Caki2 (cell line): ENCODE data around the gene RELL1. TPM values are rescaled to one million over a fixed set of nuclear protein-coding genes. Genes with fewer than 3 reads are reported as not detected.
A peak's percentile ranks its signal among the peaks of the same experiment; 100 is the strongest.

ENCODE experiments used
- DNase-seq: peaks from one replicate; pipeline ENCODE4 v3.0.0-alpha.2; 2015; ENCODE audit warnings: low read depth
- in situ Hi-C: cut with HindIII; loops from 2 replicates; pipeline ENCODE4 v1.10.0; 2016; ENCODE audit warnings: low sequenced_read_pairs, low pct_unique_long_range_greater_than_20kb, mixed read lengths
- total RNA-seq: library from RNA; depleted of rRNA; stranded (reverse); fragments of >200 nt; shearing (Covaris generic); gene quantifications from 2 replicates; pipeline ENCODE4 v1.2.3, GENCODE V29; 2014; ENCODE audit warnings: low replicate concordance

Gene RELL1
- total RNA-seq, 1 experiment from 2014 or later, result 57.7 TPM

DNA sequence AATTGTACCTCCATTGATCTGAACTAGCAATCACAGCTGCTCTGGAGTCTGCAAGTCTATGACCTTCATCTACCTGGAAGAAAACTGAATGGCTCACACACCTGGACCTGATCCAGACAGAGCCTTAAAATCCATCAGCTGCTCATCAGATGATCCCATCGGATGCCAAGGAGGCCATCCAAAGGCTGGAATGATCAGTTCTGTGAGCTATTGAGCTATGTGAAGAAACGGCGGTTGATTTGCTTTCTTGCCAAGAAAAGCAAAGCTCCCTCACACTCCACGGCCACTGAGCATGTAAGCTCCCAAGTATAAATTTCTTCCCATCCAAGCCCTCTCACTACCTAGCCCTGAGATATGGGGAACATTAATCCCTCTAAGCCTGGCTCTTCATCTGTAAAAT is 63.1 kb downstream of the RELL1 start:
- in situ Hi-C loops, result no loop called here

DNA sequence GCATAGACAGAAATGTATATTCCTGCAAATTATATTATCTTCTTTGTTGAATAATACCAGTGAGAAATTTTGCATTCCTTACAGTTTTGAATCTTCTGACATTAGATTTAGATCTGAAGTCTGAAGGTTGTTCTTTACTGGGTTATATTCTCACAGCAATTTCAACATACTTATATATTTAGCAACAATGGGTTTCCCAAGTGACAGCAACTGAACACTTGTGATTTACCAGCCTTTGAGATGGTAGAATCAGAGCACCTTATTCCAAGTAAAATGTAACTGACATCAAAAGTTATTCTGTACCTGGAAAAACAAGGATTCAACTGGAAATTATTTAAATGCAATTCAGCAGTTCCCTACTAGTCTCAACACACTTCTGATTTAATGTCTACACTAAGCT is 66.0 kb downstream of the RELL1 start:
- in situ Hi-C loops, result no loop called here
- DNase-seq, result no peak

More for the DNA sequence above, 63.1 kb downstream of the RELL1 start:
- no peak for DNase-seq

DNA sequence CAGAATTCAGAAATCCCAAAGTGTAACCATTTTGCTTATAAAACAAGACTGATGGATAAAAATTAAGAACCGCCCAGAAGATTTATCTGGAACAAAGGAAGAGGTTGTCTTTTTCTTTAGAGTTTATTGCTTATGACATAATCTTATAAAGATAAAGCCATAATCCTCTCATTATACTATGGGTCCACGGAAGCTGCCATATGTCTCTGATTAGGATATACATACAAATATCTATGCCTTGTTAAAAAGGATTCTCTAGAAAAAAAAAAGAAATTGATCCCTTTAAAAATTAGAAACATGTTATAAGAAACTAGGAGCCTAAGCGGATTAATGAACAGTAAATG is 70.5 kb downstream of the RELL1 start:
- DNase-seq, result no peak
- in situ Hi-C loops, result no loop called here

DNA sequence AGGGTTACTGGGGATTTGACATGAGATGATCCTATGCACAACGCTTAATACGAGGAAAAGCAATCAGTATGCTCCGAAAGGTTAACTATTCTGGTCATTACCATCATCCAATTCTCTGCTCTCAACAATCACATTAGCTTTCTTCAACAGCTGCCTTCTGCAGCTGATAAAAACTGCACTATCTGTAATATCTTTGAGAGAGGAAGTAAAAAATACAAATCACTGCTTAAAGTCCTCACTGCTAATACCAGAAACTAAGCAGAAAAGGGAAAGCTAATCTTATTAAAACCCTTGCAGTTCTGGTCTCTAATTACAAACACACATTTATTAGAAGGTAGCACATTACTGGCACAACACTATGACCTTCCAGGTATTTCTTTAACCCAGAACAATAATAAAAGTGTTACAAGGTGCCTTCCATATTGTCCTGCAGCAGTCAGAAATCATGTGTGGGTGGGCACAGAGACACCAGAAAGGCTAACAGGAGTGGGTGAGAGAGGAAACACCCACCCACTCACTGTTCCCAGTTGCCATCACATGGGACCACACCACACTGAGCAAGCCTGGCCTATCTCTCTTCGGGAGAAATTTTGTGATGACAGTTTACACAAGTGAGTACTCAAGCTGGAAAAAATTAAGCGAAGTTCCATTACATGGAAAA is 71.0 kb downstream of the RELL1 start:
- no peak for DNase-seq
- in situ Hi-C loops, result no loop called here

DNA sequence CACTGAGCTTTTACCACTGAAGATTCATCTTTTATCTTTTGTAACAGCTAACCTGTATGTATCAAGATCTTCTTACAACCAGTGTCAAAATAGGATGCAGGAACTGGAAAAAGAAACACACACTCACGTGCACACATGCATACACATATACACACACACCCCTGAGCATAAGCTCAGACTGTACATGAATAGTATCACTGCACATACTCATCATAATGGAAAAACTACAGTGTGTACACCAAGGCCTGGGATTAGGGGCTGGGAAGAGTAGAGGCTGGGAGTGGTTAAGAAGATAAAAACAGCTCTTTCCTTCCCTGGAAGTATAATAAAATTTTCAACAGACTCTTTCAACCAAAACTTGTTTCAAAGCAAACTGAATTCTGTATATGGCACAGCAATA is 73.4 kb downstream of the RELL1 start:
- in situ Hi-C loops, result no loop called here
- DNase-seq, result no peak

DNA sequence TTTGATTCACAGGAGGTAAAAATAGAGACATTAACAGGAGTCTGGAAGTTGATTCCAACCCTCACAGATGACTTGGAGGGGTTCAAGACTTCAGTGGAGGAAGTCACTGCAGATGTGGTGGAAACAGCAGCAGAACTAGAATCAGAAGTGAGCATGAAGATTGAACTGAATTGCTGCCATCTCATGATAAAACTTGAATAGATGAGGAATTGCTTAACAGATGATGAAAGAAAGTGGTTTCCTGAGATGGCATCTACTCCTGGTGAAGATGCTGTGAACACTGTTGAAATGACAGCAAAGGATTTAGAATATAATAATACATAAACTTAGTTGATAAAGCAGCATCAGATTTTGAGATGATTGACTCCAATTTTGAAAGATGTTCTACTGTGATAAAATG is 76.5 kb downstream of the RELL1 start:
- in situ Hi-C loops, result no loop called here
- no peak for DNase-seq

DNA sequence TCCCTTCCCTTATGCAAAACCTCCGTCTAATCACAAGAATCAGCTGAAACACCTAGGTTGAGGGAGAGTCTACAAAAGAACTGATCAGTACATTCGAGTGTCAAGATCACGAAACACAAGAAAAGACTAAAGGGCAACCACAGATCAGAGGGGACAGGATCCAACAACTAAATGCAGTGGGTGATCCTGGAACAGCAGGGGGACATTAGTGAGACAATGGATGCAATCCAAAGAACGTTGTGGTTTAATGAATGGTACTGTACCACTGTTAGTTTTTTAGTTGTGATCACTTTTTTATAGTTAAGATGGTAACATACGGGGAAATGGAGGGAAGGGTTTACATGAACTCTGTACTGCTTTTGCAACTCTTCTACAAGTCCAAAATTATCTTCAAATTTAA is 79.2 kb downstream of the RELL1 start:
- DNase-seq, result no peak
- in situ Hi-C loops, result no loop called here

DNA sequence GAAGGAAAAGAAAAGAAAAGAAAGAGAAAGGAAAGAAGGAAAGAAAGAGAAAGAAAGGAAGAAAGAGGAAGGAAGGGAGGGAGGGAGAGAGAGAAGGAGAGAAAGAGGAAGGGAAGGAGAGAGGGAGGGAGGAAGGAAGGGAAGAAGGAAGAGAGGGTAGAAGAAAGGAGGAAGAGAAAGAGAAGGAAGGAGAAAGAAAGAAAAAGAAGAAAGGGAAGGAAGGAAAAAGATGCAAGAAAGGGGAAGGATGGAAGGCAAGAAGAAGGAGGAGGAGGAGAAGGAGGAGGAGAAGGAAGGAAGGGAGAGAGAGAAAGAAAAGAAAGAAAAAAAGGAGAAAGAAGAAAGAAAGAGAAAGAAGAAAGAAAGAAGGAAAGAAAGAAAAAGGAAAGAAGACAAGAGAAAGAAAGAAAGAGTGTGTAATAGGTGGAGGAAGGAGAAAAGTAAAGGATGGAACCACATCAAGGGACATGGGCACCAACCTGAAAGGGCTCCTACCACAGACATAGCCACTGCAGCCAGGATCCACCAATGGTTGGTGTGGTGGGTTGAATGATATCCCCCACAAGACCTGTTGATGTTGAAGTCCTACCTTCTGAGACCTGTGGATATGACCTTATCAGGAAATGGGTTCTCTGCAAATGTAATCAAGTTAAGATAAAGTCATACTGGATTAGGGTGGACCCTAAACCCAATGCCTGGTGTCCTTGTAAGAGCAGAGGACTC is 80.2 kb downstream of the RELL1 start:
- in situ Hi-C loops, result no loop called here
- no peak for DNase-seq

DNA sequence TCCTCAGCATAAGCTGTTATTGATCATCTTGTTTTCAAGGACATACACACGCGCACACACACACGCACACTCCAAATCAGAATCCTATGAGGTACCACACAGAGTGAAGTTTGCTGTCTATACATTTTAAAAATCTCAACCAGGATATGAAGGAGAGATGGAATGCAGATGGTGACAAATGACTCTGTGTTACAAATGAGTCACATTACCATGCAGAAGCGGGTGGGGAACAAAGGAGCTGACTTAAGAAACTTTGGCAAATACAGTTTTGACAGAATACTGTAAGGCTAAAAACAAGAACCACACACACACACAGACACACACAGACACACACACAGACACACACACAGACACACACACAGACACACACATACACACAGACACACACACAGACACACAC is 81.7 kb downstream of the RELL1 start:
- in situ Hi-C loops, result no loop called here
- DNase-seq, result no peak

DNA sequence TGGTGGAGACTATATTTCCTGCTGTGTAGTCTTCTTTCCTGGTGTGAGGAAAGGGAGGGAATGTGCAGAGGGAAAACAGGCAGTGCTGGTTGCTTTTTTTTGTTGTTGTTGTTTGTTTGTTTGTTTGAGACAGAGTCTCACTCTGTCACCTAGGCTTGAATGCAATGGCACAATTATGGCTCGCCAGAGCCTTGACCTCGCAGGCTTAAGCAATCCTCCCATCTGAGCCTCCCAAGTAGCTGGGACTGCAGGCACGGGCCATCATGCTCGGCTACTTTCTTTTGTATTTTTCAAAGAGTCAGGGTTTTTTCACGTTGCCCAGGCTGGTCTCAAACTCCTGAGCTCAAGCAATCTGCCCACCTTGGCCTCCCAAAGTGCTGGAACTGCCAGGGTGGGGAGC is 82.5 kb downstream of the RELL1 start:
- in situ Hi-C loops, result no loop called here
- DNase-seq, result no peak

DNA sequence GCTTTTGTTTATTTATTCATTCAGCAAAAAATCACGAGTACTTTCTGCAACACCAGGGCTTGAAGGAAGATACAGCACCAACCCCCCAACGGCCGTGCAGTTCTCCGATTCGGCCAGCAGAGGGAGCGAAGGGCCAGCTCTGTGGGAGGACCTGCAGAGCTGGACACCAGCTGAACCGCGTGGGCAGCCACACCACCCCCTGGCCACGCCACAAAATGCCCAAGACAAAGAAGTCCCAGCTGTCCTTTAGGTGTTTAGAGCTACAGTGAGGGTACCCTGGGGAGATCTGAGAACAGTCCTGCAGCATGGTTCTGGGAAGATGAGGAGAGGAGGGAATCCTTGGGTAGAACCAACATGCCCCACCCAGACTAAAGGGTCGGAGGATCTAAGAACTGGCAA is 83.1 kb downstream of the RELL1 start:
- peak; percentile 58 for DNase-seq
- in situ Hi-C loops, result no loop called here

DNA sequence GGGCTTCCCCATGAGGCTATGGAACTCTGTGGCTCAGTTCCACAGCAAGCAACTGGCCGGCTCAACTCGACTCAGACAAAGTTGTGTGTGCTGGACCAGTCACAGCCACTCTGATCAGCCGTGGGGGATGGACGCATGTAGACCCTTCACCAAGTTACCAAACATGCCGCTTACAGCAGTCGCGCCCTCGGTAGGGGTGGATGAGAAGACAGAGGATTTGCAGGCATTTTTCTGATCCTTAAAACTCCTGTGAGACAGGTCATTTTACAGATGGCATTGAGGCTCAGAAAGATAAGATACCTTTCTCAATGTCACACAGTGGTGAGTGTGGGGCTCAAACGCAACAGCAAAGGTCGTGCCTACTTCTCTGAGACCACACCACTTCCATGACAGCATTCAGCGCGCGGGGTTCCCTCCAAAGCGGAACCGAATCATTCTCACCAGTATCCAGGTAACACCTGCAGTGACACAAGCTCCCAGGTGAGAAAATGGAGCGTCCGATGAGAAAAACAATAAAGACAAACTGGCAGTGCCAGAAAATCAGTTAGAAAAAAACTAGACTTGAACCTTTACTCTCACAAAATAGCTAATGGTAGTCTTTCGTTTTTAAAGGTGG is 83.6 kb downstream of the RELL1 start:
- no peak for DNase-seq
- in situ Hi-C loops, result no loop called here

DNA sequence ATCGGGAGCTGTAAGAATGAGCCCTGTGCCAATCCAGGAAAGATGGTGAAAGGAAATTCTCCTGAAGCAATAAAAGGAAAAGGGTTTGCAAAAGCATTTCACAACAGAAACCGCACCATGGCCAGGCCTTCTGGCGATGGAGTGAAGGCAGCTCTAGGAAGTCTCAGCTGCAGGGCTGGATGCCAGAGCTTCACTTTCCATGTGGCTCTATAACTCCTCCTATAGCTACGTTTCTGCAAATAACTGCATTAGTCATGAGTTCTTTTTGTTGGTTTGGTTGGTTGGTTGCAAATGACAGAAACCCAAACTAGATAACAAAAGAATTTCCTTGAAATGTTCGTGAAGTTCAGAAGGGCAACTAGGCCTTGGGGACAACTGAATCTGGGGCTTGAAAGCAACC is 84.6 kb downstream of the RELL1 start:
- DNase-seq, result peak; percentile 34
- in situ Hi-C loops, result no loop called here

DNA sequence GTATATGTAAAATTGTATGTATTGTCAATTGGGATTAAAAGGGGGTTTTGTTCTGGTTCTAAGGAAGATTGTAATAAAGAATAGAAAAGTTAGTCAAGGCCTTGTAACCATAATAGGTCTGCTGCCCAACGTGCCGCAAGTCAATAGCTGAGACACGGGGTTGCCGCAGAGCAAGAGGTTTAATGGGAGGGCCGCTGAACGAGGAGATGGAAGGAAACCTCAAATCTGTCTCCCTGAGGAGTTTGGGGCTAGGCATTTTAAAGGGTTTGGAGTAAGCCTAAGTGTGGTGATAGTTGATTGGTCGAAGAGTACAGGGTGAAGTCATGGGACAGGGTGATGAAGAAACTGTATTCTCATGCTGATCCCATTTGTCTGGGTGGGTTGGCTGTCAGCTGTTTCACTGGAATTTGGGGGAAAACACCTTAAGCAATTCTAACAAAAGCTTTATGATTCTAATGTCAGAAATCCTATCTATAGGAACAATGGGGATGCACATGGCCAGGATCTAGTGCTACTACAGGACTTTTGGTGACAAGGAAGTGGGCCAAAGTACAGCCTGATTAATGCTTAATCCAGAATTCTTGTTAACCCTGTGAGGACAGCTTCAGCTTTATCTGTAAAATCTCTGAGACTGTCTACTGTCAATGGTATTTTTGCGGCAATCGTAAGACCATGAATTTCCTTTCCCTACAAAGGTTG is 86.9 kb downstream of the RELL1 start:
- no peak for DNase-seq
- in situ Hi-C loops, result no loop called here

DNA sequence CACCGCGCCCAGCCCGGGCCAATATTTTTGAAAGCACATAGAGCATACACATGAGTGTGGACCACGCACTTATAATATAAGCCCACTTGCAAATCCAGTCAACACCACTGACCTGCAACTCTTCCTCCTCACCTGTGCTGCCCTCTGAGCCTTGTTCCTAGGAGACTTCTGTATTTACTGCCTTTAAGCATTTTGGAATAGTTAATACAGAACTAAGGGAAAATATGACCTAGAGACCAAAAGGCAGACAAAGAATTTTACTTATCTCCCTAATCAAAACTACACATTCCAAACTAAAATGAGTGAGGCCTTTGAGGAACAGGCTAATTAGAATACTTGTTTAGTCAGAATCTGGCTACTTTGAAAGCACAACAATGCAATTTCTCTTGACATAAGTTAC is 89.1 kb downstream of the RELL1 start:
- in situ Hi-C loops, result no loop called here
- peak; percentile 28 for DNase-seq

DNA sequence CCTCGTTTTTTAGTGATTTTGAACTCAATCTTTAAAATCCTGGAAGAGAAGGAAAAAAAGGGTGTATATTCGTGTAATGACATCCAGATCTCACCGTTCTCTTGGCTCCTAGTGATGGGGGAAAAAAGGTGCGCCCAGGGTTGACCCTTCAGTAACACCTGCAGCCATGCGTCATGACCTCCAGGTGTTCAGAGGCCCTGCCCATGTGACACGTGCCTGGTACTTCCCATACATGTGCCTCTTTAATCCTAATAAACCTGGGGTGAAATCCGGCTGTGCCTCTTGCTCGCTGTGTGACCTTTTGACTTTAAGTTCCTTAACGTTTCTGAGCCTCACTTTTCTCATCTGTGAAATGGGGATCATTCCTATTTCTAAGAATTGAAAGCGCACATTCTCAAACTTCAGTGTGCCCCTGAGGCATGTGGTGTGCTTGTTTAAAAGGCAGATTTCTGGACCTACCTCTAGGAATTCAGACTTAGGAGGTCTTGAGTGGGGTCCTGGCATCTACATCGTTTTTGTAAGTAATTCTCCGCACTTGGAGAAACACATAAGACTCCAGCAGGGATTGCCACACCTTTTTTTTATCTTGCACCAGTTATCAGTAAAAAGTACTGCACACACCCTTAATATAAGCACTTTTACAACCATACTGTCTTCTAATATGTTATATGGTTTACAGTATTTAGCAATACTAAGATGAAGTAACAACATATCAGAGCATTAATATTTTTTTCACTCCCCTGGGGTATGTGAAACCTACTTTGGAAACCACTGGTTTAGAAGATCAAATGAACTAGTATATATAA is 90.1 kb downstream of the RELL1 start:
- DNase-seq, result no peak
- in situ Hi-C loops, result no loop called here

DNA sequence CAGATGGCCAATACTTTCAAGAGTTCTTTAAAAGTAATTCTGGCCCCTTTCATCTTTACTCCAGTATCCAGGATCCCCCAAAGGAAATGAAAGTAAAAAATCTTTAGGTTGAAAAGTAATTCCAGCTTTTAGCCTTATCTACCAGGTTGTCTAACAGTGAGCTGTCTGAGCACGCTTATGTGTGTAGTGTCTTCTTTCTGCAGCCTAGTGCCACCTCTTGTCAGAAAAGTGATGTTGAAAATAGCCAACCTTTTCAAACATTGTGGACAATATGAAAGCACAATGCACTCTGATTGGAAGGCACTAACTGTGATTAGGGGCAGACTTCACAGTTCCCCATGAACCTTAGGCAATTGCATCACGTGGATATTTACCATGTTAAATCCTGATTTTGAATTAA is 92.1 kb downstream of the RELL1 start:
- in situ Hi-C loops, result no loop called here
- no peak for DNase-seq

DNA sequence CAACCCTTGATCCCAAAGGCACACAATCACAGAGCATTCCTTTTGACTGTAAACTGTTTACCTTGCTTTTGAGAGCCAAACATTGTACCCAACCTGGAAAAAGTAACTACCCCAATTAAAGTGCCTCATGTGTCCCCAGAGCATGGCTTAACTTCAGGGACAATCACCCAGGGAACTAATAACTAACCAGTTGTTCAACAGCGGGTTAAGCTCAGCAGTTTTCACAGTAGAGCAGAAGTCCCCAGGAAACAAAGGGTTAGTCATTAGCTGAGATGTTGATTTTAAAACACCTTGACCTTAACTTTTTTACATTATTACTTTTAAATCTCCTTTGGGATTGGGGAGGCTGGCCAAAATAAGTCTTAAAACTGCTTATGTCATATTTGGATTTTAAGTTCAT is 94.8 kb downstream of the RELL1 start:
- in situ Hi-C loops, result no loop called here
- DNase-seq, result no peak

DNA sequence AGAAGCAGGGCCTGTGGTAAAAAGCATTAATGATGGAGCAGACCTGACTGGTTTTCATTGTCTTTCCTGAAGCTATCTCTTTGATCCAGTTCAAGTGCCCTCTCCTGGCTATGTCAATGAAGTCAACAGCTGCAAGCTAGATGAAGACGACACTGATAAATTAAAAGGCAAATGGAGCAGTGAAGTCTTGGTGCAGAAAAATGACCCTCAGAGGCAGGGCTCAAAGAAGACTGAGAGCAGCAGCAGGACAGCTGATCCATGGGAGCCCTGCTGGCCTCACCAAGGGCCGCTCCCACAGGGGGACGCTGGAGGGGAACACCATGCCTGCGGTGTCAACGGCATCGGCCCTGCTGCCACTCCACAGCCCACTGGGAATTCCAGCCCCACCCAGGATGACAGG is 96.2 kb downstream of the RELL1 start:
- in situ Hi-C loops, result no loop called here
- DNase-seq, result no peak
